Tibial nerve (tissue), 4 donors: ENCODE data around the gene TRIM13. TPM values are rescaled to one million over a fixed set of nuclear protein-coding genes. Genes with fewer than 3 reads are reported as not detected.
"Not testable (repeated sequence)": the region's sequence is repeated elsewhere in the genome, so short reads cannot be mapped to it uniquely, and the experiment has no call there.

Experiments
- DNase-seq, 2 donors: peaks; one replicate each; pipeline ENCODE4 v3.0.0-alpha.2; 2019; ENCODE audit warnings: low spot score in 2 of 2
- H3K27ac ChIP-seq, 4 donors: fragments of 200-600 bp; sonication (generic) in 3 of 4; one replicate each; pipeline ENCODE4 v1.5.1; 2017 to 2019; ENCODE audit warnings: mild to moderate bottlenecking in 1 of 4
- H3K27me3 ChIP-seq, 2 donors: fragments of 200-600 bp; sonication (generic) in 1 of 2; one replicate each; pipeline versions ENCODE4 v1.5.1 to v1.6.0; 2017 to 2019
- H3K36me3 ChIP-seq, 3 donors: fragments of 200-600 bp; sonication (generic); one replicate each; pipeline ENCODE4 v1.5.1; 2018 to 2019
- H3K4me1 ChIP-seq, 4 donors: fragments of 200-600 bp; sonication (generic) in 3 of 4; one replicate each; pipeline ENCODE4 v1.5.1; 2017 to 2019
- H3K4me3 ChIP-seq, 4 donors: fragments of 200-600 bp; sonication (generic) in 3 of 4; one replicate each; pipeline ENCODE4 v1.5.1; 2017 to 2019; ENCODE audit warnings: mild to moderate bottlenecking in 1 of 4, moderate library complexity in 1 of 4
- H3K9me3 ChIP-seq, 4 donors: fragments of 200-600 bp; sonication (generic) in 3 of 4; one replicate each; pipeline ENCODE4 v1.5.1; 2017 to 2019
- EP300 ChIP-seq, 2 donors: sonication (generic); formaldehyde crosslinking; IDR thresholded peaks; one replicate each; pipeline ENCODE4 v1.6.1; 2017; ENCODE audit warnings: antibody characterized with exemption in 2 of 2, mild to moderate bottlenecking in 1 of 2
- POLR2A ChIP-seq, 2 donors: fragments of 450-650 bp; IDR thresholded peaks; one replicate each; pipeline ENCODE4 v1.6.1; 2017; ENCODE audit warnings: antibody characterized with exemption in 2 of 2, mild to moderate bottlenecking in 2 of 2, moderate library complexity in 2 of 2
- WGBS, 2 donors: methylation state at CpG; one replicate each; pipeline ENCODE4 v1.1.5; 2018; 5-methylcytosine and 5-hydroxymethylcytosine counted together
- small RNA-seq: library from RNA; depleted of rRNA; stranded (forward); fragments of <200 nt; gene quantifications from one replicate; pipeline ENCODE3, GENCODE V24; 2016
- total RNA-seq, 4 donors: library from RNA; depleted of rRNA; stranded (reverse); fragments of >200 nt; gene quantifications; one replicate each; pipeline ENCODE4 v1.1.0, GENCODE V29; 2016
- TF ChIP-seq, protein P1 (sequence below), 5 experiments: fragments of 200-600 bp in 3 of 5; fragments of 450-650 bp in 2 of 5; sonication (generic) in 3 of 5; IDR thresholded peaks; one replicate each; pipeline ENCODE4 v1.5.1; 2016 to 2019; ENCODE audit warnings: antibody characterized with exemption in 5 of 5, mild to moderate bottlenecking in 3 of 5, moderate library complexity in 2 of 5

The TRIM13 gene
- total RNA-seq, 4 donors from 2014 or later: 18.0 to 25.8 (median 23.2) TPM

DNA sequence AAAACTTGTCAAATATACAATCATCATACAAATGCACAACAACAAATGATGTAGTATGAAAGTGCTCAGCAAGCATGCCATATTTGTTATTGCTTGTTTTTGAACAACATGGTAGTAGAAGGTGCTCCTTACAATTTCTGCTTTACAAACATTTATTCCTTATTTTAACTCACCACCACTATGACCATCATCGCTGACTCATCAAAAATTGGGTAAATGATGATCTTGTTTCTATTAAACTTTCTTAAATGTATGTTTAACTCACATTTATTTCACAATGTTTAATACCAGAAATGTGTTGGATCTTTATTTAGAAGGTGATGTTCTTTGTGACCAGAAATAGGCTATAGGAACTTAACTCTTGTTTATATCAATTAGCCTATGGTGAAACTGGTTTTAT lies 63.9 kb downstream of the TRIM13 start:
- peaks cover 0 to 19% (median 0%) of the 10 kb centered on the region in 3 donors for H3K36me3 ChIP-seq
- WGBS, 2 donors: 94 to 100% methylated on average over 1 of the region's 1 CpG
- H3K9me3 ChIP-seq: no peaks in the 10 kb centered on the region
- H3K4me3 ChIP-seq: no peak overlapping the region
- H3K27me3 ChIP-seq: no peaks in the 10 kb centered on the region
- H3K27ac ChIP-seq: no peak overlapping the region
- TF ChIP-seq EP300 (IDR thresholded peaks at IDR 0.05) (no peak), POLR2A (IDR thresholded peaks at IDR 0.05) (no peak)
- TF ChIP-seq, protein P1, sequence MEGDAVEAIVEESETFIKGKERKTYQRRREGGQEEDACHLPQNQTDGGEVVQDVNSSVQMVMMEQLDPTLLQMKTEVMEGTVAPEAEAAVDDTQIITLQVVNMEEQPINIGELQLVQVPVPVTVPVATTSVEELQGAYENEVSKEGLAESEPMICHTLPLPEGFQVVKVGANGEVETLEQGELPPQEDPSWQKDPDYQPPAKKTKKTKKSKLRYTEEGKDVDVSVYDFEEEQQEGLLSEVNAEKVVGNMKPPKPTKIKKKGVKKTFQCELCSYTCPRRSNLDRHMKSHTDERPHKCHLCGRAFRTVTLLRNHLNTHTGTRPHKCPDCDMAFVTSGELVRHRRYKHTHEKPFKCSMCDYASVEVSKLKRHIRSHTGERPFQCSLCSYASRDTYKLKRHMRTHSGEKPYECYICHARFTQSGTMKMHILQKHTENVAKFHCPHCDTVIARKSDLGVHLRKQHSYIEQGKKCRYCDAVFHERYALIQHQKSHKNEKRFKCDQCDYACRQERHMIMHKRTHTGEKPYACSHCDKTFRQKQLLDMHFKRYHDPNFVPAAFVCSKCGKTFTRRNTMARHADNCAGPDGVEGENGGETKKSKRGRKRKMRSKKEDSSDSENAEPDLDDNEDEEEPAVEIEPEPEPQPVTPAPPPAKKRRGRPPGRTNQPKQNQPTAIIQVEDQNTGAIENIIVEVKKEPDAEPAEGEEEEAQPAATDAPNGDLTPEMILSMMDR (IDR thresholded peaks at IDR 0.05): no peak
- H3K4me1 ChIP-seq: peaks cover 0 to under 1% (median 0%) of the 10 kb centered on the region in 4 donors
- DNase-seq: no peak

DNA sequence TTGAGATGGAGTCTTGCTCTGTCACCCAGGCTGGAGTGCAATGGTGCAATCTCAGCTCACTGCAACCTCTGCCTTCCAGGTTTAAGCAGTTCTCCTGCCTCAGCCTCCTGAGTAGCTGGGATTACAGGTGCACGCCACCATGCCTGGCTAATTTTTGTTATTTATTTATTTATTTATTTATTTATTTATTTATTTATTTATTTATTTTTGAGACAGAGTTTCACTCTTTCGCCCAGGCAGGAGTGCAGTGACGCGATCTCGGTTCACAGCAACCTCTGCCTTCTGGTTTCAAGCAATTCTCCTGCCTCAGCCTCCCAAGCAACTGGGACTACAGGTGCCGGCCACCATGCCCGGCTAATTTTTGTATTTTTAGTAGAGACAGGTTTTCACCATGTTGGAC lies 65.5 kb downstream of the TRIM13 start:
- H3K9me3 ChIP-seq, H3K27me3 ChIP-seq, DNase-seq, H3K27ac ChIP-seq, H3K4me3 ChIP-seq, H3K4me1 ChIP-seq: not testable (repeated sequence)
- 94 to 97% methylated on average over 7 of the region's 7 CpGs for WGBS, 2 donors
- H3K36me3 ChIP-seq: peaks cover 0 to 36% (median 0%) of the 10 kb centered on the region in 3 donors

DNA sequence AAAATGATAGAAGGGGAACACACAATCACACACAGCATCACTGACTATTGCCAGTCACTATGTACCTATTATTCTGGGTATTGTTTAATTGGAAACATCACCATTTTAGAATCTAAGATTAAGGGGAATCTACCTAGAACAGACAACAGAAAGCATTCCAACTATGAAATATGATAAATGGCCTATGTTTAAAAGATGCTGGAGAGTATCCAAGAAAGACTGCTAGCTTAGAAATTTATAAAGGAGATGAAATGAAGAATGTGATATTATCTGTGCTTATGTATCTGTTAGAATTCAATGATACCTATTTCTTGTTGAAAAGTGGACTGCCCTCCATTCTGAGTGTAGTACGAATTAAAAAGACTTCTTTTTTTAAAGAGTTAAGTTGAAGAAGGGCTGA lies 68.9 kb downstream of the TRIM13 start:
- no peak for DNase-seq
- no peaks in the 10 kb centered on the region for H3K27me3 ChIP-seq
- 74 to 94% methylated on average over 1 of the region's 1 CpG for WGBS, 2 donors
- TF ChIP-seq EP300 (IDR thresholded peaks at IDR 0.05) (no peak), POLR2A (IDR thresholded peaks at IDR 0.05) (no peak)
- TF ChIP-seq, protein P1 (IDR thresholded peaks at IDR 0.05): no peak
- H3K4me3 ChIP-seq: no peak overlapping the region
- peaks cover 0 to 33% (median 0%) of the 10 kb centered on the region in 3 donors for H3K36me3 ChIP-seq
- H3K4me1 ChIP-seq: peaks cover 0 to 32% (median 6%) of the 10 kb centered on the region in 4 donors
- H3K27ac ChIP-seq: peak overlapping the region in 1 of 4 donors; percentile 1
- H3K9me3 ChIP-seq: no peaks in the 10 kb centered on the region

Small RNA genes lying within 50 kb of the gene (small RNA-seq; reads per million reads assigned to genes)
- gene MIR16-1 (not detected), gene MIR3613 (1.1 reads per million, percentile 25 among the genes with 10 or more reads in this experiment), gene RF02105 (not detected), gene RF02106 (not detected), gene RF02107 (not detected), gene RF02108 (not detected)

Other genes with a start within 250 kb of the TRIM13 start
- gene KPNA3, start 204.4 kb upstream of the TRIM13 start, total RNA-seq: 10 to 100 TPM; 19.8 to 29.9 (median 23.2) TPM
- 1 to 10 TPM; 5.5 to 9.4 (median 7.5) TPM for gene SPRYD7, start 60.7 kb upstream of the TRIM13 start, total RNA-seq
- 1 to 10 TPM in 2 of 4 donors, under 1 TPM in 2; 0.60 to 2.4 (median 1.6) TPM for gene KCNRG, start 18.4 kb downstream of the TRIM13 start, total RNA-seq